ENCODE results near the gene OR5C1. TPM values are rescaled to one million over a fixed set of nuclear protein-coding genes. Genes with fewer than 3 reads are reported as not detected.
"Not testable (repeated sequence)": the region's sequence is repeated elsewhere in the genome, so short reads cannot be mapped to it uniquely, and the experiment has no call there.

The OR5C1 gene
- total RNA-seq, 1 donor from 2014 or later: not detected

DNA sequence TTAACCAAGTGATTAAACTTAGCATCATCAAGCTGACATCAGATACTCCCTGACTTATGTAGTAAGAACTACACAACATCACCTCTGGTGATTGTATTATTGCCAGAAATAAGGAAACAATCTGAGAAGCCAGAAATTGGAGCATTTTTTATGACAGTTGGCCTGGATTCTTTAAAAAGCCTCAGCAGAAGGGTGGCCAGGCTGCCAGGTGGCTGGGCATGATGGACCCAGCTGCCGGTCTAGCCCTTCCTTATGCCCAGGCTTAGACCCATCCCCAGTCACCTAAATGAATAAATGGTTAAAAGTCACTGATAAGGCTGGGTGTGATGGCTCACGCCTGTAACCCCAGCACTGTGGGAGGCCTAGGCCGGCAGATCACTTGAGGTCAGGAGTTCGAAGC is 24.0 kb downstream of the OR5C1 start:
- no peak for DNase-seq

DNA sequence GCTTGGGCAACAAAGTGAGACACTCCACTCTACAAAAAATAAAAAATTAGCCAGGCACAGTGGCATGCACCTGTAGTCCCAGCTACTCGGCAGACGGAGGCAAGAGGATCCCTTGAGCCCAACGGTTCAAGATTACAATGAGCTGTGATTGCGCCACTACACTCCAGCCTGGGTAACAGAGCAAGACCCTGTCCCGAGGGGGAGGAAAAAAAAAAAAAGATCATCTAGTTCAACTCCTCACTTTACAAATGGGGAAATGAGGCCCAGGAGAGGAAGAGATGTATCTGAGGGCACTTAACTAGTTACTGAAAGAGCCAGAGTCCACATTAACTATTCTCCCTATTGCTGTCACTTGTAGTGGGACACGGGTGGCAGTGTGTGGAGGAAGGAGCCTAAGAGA is 25.8 kb downstream of the OR5C1 start:
- no peak for DNase-seq

DNA sequence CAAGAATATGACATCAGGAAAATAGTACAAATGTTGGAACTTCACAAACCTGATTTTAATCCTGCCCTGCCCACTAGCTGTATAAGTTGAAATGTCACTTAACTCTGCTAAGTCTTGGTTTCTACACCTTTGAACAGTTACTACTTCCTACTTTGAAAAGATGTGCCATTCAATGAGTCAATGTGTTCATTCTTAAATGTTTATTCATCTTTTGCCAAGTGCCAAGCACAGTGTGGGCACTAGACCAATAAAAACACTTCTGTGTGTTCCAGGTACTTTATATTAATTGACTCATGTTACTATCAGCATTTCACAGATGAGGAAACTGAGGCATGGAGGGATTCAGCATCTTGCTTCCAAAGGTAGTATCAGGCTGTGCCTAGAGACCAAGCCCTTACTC is 26.8 kb downstream of the OR5C1 start:
- DNase-seq: no peak

DNA sequence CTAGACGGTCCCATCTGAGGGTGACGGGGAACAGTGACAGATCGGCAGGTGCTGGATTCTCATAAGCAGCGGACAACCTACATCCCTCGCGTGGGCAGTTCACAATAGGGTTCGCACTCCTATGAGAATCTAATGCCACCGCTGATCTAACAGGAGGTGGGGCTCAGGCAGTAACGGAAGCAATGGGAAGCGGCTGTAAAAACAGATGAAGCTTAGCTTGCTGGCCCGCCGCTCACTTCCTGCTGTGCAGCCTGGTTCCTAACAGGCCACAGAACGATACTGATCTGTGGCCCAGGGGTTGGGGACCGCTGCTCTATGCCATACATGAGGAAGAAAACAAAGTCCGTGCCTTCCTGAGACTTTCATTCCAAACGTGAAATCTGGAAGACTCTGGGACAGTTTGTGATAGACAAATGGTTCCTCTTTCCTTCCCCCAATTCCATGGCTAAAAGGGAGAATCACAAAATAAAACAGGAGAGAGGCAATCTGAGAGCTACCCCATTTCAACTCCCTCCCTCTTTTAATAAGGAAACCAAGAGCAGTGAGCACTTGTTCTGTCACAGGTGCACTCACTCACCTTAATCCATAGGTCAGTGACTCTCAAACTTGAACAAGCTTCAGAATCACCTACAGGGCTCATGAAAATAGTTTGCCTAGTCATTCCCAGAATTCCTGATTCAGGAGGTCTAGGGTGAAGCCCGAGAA is 27.6 kb downstream of the OR5C1 start:
- no peak for DNase-seq

DNA sequence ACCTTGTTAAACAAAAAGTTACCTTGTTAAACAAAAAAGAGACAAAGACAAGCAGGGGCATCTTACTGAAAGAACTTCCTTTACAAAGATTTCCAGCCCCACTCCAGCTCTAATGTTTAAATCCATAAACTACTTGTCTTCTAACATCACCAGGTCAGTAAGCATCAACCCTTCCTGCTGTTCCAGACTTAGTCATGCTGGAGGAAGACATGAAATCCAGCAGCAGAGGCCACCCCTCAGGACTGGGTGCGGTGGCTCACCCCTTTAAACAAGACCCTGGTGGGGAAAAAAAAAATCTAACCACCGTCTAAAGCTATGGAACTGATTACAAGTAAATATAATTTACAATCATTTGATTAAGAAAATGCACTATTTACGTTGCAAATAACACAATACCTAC is 30.6 kb downstream of the OR5C1 start:
- DNase-seq: no peak

DNA sequence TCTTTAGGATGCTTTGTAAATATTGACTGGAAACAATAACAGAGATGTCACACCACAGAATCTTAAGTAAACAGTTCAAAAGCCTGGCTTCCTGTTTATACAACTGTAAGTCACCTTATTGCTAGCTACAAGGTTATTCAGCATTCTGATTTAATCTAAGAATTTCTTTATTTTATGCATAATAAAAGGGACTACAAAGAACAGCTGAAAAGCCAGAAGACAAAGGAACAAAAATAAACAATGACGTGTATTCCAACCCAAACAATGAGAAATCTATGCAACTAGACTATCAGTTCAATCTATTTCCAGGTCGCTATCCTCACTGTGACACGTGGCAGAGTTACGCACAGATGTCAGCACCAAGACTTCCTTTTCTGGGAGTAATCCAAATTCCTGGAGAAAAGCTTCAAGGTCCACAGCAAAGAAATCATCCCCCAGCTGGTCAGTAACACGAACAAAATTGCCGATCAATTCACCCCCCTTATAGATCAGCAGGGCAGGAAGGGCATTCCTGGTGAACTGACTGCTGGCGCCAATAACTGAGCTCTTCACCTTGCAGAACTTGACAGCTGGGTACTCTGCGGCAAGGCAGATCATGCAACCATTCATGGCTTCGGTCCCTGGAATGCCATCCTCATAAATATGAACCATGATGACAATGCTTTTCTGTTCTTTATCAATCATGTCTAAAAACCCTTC is 31.2 kb downstream of the OR5C1 start:
- DNase-seq: no peak

GRCh38 chr9:122820490-122820845 is 31.7 kb downstream of the OR5C1 start:
- DNase-seq: no peak

GRCh38 chr9:122821278-122821943 is 32.7 kb downstream of the OR5C1 start:
- no peak for DNase-seq

- no peak for DNase-seq
Measured at GRCh38 chr9:122822056-122822455, 33.3 kb downstream of the OR5C1 start.

- DNase-seq: no peak
Measured at GRCh38 chr9:122822938-122823337, 34.2 kb downstream of the OR5C1 start.

DNA sequence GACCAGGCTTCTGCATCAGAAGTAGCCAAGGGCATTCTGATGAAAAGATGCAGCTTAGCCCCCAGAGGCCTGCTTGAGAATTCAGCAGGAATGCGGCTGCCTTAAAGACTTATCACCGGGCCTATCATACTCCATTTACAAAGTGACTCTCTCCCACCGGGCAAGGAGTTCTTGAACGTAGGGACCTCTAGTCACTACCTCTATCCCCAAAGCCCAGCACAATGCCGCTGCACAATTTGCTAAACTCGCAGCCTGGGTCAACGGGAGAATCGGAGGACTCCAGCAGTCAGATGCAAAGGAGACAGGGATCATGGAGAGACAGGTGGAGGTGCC is 39.0 kb downstream of the OR5C1 start:
- DNase-seq: no peak

DNA sequence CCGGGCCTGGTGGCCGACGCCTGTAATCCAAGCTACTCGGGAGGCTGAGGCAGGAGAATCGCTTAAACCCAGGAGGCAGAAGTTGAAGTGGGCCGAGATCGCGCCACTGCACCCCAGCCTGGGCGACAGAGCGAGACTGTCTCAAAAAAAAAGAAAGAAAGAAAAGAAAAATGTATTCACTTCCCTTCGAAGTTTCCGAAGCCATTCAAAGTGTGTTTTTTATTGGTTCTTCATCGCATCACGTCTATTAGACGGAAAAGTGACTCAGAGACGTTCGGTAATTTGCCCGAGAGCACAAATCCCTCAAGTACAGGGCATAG is 40.2 kb downstream of the OR5C1 start:
- not testable (repeated sequence) for DNase-seq

- no peak for DNase-seq
Measured at GRCh38 chr9:122832194-122832593, 43.5 kb downstream of the OR5C1 start.

DNA sequence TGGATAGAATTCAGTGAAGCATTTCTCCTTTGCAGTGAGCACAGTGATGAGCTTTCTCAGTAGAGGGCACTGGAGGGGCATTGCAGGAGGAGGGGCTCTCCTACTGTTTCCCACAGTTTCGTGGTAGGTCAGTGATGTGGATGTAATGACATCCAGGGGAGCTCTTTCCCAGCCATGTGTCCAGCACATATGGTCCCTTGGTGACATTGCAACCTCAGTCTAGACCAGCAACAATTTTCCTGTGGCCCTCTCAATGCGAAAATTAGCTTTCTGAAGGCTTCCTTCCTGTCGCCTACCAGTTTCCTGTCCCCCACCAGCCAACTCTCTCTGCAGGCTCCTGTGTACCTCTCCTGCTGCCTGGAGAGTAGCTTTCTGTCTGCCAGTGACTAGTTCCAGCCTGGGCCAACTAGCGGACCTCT is 46.6 kb downstream of the OR5C1 start:
- DNase-seq: no peak

- no peak for DNase-seq
Measured at GRCh38 chr9:122837266-122837850, 48.6 kb downstream of the OR5C1 start.

DNA sequence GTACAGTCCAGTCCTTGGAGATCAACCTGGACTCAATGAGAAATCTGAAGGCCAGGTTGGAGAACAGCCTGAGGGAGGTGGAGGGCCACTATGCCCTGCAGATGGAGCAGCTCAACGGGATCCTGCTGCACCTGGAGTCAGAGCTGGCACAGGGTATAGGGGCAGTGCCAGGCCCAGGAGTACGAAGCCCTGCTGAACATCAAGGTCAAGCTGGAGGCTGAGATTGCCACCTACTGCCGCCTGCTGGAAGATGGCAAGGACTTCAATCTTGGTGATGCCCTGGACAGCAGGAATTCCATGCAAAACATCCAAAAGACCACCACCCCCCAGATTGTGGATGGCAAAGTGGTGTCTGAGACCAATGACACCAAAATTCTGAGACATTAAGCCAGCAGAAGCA is 49.7 kb downstream of the OR5C1 start:
- not testable (repeated sequence) for DNase-seq

Other genes starting within 250 kb of the OR5C1 start
- gene OR1N2, start 235.8 kb upstream of the OR5C1 start, total RNA-seq: not detected
- not detected for gene OR1L8, start 205.5 kb upstream of the OR5C1 start, total RNA-seq
- not detected for gene OR1Q1, start 174.2 kb upstream of the OR5C1 start, total RNA-seq
- 0.62 TPM for gene OR1B1, start 131.3 kb upstream of the OR5C1 start, total RNA-seq
- not detected for gene OR1L1, start 127.2 kb upstream of the OR5C1 start, total RNA-seq
- gene OR1L3, start 113.8 kb upstream of the OR5C1 start, total RNA-seq: not detected
- not detected for gene OR1L4, start 64.9 kb upstream of the OR5C1 start, total RNA-seq
- not detected for gene OR1L6, start 46.6 kb upstream of the OR5C1 start, total RNA-seq
- not detected for gene OR1K1, start 11.2 kb downstream of the OR5C1 start, total RNA-seq
- gene PDCL, start 39.7 kb downstream of the OR5C1 start, total RNA-seq: 72.2 TPM
- 125 TPM for gene RC3H2, start 116.4 kb downstream of the OR5C1 start, total RNA-seq
- gene ZBTB6, start 124.4 kb downstream of the OR5C1 start, total RNA-seq: 88.0 TPM
- 10.6 TPM for gene ZBTB26, start 142.6 kb downstream of the OR5C1 start, total RNA-seq
- 115 TPM for gene RABGAP1, start 152.1 kb downstream of the OR5C1 start, total RNA-seq
- 13.3 TPM for gene GPR21, start 244.7 kb downstream of the OR5C1 start, total RNA-seq

Measured in occipital lobe (tissue), 2 donors.